Ishikawa (cell line): ENCODE results near the gene CAMK4.

Experiments
- YY1 ChIP-seq: IDR thresholded peaks from 2 replicates; pipeline ENCODE4 v1.6.1; 2012; ENCODE audit warnings: low read depth
- TF ChIP-seq, protein P1 (sequence below): IDR thresholded peaks from 2 replicates; pipeline ENCODE4 v1.6.1; 2012

DNA sequence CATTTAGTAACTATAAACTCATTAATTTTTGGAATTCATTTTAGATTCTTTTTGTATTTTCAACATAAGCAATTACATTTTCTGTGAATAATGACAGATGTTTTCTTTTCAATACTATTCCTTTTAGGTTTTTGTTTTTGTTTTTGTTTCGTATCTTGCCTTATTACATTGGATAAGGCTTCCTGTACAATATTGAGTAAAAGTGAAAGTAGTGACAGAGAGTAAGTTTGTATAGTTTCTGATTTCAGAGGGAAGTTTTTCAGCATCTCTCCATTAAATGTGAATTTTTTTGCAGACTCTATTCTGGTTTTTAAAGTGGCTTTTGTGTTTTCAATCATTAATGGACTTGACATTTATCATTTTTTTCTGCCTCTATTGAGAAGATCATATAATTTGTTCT is 12.8 kb upstream of the CAMK4 start:
- no peak for TF ChIP-seq YY1
- TF ChIP-seq, protein P1, sequence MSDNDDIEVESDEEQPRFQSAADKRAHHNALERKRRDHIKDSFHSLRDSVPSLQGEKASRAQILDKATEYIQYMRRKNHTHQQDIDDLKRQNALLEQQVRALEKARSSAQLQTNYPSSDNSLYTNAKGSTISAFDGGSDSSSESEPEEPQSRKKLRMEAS, result no peak
